Breast epithelium (tissue), 4 donors: ENCODE data around the gene CDC42SE1. TPM values are rescaled to one million over a fixed set of nuclear protein-coding genes. Genes with fewer than 3 reads are reported as not detected.
A peak's percentile ranks its signal among the peaks of the same experiment; 100 is the strongest.

ENCODE experiments used
- DNase-seq, 2 donors: peaks; one replicate each; pipeline ENCODE4 v3.0.0-alpha.2; 2019; ENCODE audit warnings: low spot score in 2 of 2
- H3K27ac ChIP-seq, 2 donors: fragments of 200-600 bp; sonication (generic) in 1 of 2; one replicate each; pipeline ENCODE4 v1.5.1; 2016 to 2019; ENCODE audit warnings: mild to moderate bottlenecking in 1 of 2
- H3K27me3 ChIP-seq, 2 donors: fragments of 200-600 bp; sonication (generic) in 1 of 2; one replicate each; pipeline versions ENCODE4 v1.5.1 to v1.6.0; 2017 to 2019; ENCODE audit warnings: control low read depth in 1 of 2, mild to moderate bottlenecking in 1 of 2
- H3K36me3 ChIP-seq: fragments of 200-600 bp; one replicate; pipeline ENCODE4 v1.5.1; 2019
- H3K4me1 ChIP-seq, 2 donors: fragments of 200-600 bp; sonication (generic); one replicate each; pipeline ENCODE4 v1.5.1; 2016 to 2019; ENCODE audit warnings: control low read depth in 1 of 2
- H3K4me3 ChIP-seq, 3 donors: fragments of 200-600 bp; sonication (generic); 1 replicate in 2 of 3; 2 replicates in 1 of 3; pipeline ENCODE4 v1.5.1; 2016 to 2019; ENCODE audit warnings: mild to moderate bottlenecking in 3 of 3, moderate library complexity in 2 of 3
- H3K9me3 ChIP-seq, 2 donors: fragments of 200-600 bp; sonication (generic) in 1 of 2; one replicate each; pipeline ENCODE4 v1.5.1; 2016 to 2019; ENCODE audit warnings: control low read depth in 1 of 2
- CTCF ChIP-seq, 3 donors: fragments of 450-650 bp; IDR thresholded peaks; one replicate each; pipeline ENCODE4 v1.5.1; 2016 to 2017; ENCODE audit warnings: antibody characterized with exemption in 3 of 3, mild to moderate bottlenecking in 3 of 3, moderate library complexity in 3 of 3
- POLR2A ChIP-seq: fragments of 450-650 bp; IDR thresholded peaks from one replicate; pipeline ENCODE4 v1.6.1; 2016; ENCODE audit warnings: antibody characterized with exemption, mild to moderate bottlenecking, moderate library complexity
- POLR2AphosphoS5 ChIP-seq, 3 donors: sonication (generic); formaldehyde crosslinking; IDR thresholded peaks; one replicate each; pipeline ENCODE4 v1.6.1; 2017; ENCODE audit warnings: antibody characterized with exemption in 3 of 3
- intact Hi-C: fragments of 100-400 bp; cut with DNase I; formaldehyde crosslinking; loops from one replicate; pipeline ENCODE4 v1.15.1; 2023; ENCODE audit warnings: low total_unique reads
- total RNA-seq, 3 donors: library from RNA; depleted of rRNA; stranded (reverse); fragments of >200 nt; gene quantifications; one replicate each; pipeline ENCODE4 v1.1.0, GENCODE V29; 2016

Gene CDC42SE1
- total RNA-seq, 3 donors from 2014 or later: 49.4 to 130 (median 85.9) TPM

GRCh38 chr1:151085953-151086559, 26.6 kb upstream of the CDC42SE1 start:
- intact Hi-C loops: no loop called here
- Histone ChIP-seq H3K27ac (no peak overlapping the region), H3K27me3 (no peaks in the 10 kb centered on the region)

GRCh38 chr1:151072224-151072623, 12.8 kb upstream of the CDC42SE1 start:
- Histone ChIP-seq H3K4me1 (no peaks in the 10 kb centered on the region), H3K27ac (no peak overlapping the region), H3K9me3 (no peaks in the 10 kb centered on the region), H3K4me3 (no peak overlapping the region), H3K36me3 (no peaks in the 10 kb centered on the region), H3K27me3 (no peaks in the 10 kb centered on the region)
- intact Hi-C loops: loop anchor here (10.0 kb wide), 1 partner anchor 47 kb away; no protein-coding TSS in a partner anchor
- no peak for DNase-seq
- no peak for TF ChIP-seq CTCF (IDR thresholded peaks at IDR 0.05)

More at GRCh38 chr1:151085953-151086559, 26.6 kb upstream of the CDC42SE1 start:
- TF ChIP-seq POLR2AphosphoS5 (IDR thresholded peaks at IDR 0.05): no peak
- no peak for TF ChIP-seq CTCF (IDR thresholded peaks at IDR 0.05)
- no peak for TF ChIP-seq POLR2A
- no peaks in the 10 kb centered on the region for H3K36me3 ChIP-seq
- no peaks in the 10 kb centered on the region for H3K9me3 ChIP-seq
- no peak overlapping the region for H3K4me3 ChIP-seq
- DNase-seq: no peak
- no peaks in the 10 kb centered on the region for H3K4me1 ChIP-seq

- H3K4me1 ChIP-seq: peaks cover 0 to 3% of the 10 kb centered on the region in 2 donors
- intact Hi-C loops: loop anchor here (10.0 kb wide), 1 partner anchor 46 kb away; no protein-coding TSS in a partner anchor
Observed at GRCh38 chr1:151070474-151071276, 11.3 kb upstream of the CDC42SE1 start, which contains the start of gene GABPB2. Gene GABPB2, plus strand, starts transcription at chr1:151070761. Its CDS starts 17,429 bp downstream, at chr1:151088190.

GRCh38 chr1:151069103-151069486, 9.7 kb upstream of the CDC42SE1 start:
- DNase-seq: no peak
- H3K9me3 ChIP-seq: no peaks in the 10 kb centered on the region
- peaks cover 0 to 4% of the 10 kb centered on the region in 2 donors for H3K4me1 ChIP-seq
- H3K27ac ChIP-seq: peak overlapping the region; percentile 98 to 99
- no peaks in the 10 kb centered on the region for H3K36me3 ChIP-seq
- H3K27me3 ChIP-seq: no peaks in the 10 kb centered on the region
- intact Hi-C loops: no loop called here
- no peak for TF ChIP-seq POLR2AphosphoS5 (IDR thresholded peaks at IDR 0.05)
- TF ChIP-seq POLR2A: no peak
- no peak for TF ChIP-seq CTCF (IDR thresholded peaks at IDR 0.05)
- H3K4me3 ChIP-seq: no peak overlapping the region

More at GRCh38 chr1:151070474-151071276, 11.3 kb upstream of the CDC42SE1 start, which contains the start of gene GABPB2:
- Histone ChIP-seq H3K27ac (peak within 1 kb of the TSS; percentile 98 to 99), H3K27me3 (no peaks in the 10 kb centered on the region), H3K4me3 (peak within 1 kb of the TSS; percentile 79 to 87 (median 83)), H3K9me3 (no peaks in the 10 kb centered on the region), H3K36me3 (no peaks in the 10 kb centered on the region)
- DNase-seq: peak; percentile 89 to 90
- TF ChIP-seq POLR2A: peak; percentile 75
- peak; percentile 60 to 89 (median 89) for TF ChIP-seq CTCF (IDR thresholded peaks at IDR 0.05)
- peak; percentile 81 to 95 (median 87) for TF ChIP-seq POLR2AphosphoS5 (IDR thresholded peaks at IDR 0.05)

GRCh38 chr1:151067185-151067584, 7.8 kb upstream of the CDC42SE1 start:
- no peaks in the 10 kb centered on the region for H3K36me3 ChIP-seq
- intact Hi-C loops: no loop called here
- H3K4me3 ChIP-seq: no peak overlapping the region
- no peaks in the 10 kb centered on the region for H3K27me3 ChIP-seq
- peaks cover 0 to 4% of the 10 kb centered on the region in 2 donors for H3K4me1 ChIP-seq
- DNase-seq: no peak
- TF ChIP-seq POLR2A (no peak), POLR2AphosphoS5 (IDR thresholded peaks at IDR 0.05) (no peak), CTCF (IDR thresholded peaks at IDR 0.05) (no peak)
- no peaks in the 10 kb centered on the region for H3K9me3 ChIP-seq
- H3K27ac ChIP-seq: peak overlapping the region in 1 of 2 donors; percentile 3
